LHCN-M2 (cell line): ENCODE data around the gene PDHA1. TPM values are rescaled to one million over a fixed set of nuclear protein-coding genes. Genes with fewer than 3 reads are reported as not detected.

Experiments used
- DNase-seq: peaks from one replicate; pipeline ENCODE4 v3.0.0-alpha.2; 2012; ENCODE audit warnings: low read depth
- total RNA-seq: library from RNA; depleted of rRNA; stranded (reverse); fragments of >200 nt; gene quantifications from 2 replicates; pipeline ENCODE4 v1.2.3, GENCODE V29; 2014; rRNA removed

PDHA1 gene
- total RNA-seq, 1 experiment from 2014 or later: 64.2 TPM

DNA sequence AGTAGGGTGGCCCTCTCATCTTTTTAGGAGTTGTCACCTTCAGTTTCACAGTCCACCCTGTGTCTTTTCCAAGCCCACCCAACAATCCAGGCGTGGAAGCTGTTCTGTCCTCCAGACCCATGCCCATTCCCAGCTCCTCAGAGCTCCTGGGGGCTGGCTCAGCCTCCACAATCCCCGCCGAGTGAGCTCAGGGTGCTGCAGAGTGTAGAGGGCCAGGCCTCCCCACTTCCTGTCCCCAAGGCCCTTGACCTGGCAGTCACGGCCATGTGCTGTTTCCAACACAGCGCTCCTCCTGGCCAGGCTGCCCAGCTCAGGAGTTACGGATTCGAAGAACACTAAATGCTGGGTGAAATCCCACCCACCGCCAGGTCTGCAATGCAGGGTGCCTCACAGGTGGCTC lies 31.8 kb downstream of the PDHA1 start:
- DNase-seq: no peak

DNA sequence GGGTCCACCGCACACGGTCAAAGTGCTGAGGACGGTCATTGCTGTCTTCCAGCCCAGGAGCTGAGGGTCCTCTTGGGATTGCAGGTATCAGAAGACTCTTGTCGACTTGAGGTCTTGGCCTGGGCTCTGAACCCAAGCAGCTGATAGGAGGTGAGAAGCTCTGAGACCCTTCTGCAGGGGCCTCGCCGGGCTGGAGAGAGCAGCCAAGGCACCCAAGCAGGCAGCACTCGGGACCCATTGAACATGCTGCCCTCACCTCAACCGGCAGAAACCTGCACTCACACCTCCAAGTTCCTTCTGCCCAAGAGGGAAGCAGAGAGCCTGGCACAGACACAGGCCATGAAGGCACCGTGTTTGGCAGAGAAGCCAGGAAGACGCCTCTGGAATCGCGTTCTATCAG lies 34.1 kb downstream of the PDHA1 start:
- DNase-seq: no peak

DNA sequence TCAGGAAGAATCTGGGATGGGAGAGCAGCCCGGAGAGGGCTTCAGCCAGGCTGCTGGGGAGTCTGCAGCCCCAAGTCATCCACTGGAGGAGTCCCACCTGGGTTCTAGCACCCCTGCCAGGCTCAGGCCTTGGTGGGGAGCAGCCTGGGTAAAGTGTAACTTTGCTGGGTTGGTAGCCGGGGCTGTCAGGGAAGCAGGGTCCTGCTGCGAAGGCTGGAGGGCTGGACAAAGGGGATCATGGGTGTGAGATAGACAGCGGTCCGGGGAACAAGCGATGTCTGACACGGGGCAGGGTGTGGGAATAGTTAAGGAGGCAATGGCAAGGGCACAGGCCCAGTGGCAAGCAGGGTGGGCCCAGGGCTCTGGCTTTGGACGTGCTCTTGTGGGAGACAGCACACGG lies 37.6 kb downstream of the PDHA1 start:
- no peak for DNase-seq

DNA sequence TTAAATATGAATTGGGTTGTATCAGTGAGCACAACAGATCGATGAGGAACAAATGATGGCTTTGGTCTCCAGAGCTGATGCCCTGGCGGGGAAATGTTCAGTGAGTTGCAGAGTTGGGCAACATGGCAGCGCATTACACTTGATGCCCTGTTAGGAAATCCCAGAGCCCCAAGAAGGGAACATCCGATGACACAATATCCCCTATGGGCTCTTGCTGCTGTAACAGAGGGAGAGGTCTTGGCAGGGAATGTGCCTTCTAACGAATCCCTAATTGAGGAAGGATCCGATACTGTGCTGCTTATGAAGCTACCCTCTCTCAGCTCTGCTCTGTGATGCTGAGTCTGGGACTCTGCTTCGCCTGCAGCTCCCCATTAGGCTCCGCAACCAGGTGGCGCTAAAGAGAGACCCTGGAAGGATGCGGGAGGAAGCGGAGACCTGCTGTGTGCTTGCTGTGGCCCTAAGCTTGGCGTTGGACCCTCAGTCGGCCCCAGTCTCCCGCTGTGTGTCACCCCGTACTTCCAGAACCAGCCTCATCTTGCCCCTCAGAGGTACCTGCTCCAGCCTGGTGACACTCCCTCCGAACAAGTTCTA lies 38.9 kb downstream of the PDHA1 start:
- peak; percentile 8 for DNase-seq

DNA sequence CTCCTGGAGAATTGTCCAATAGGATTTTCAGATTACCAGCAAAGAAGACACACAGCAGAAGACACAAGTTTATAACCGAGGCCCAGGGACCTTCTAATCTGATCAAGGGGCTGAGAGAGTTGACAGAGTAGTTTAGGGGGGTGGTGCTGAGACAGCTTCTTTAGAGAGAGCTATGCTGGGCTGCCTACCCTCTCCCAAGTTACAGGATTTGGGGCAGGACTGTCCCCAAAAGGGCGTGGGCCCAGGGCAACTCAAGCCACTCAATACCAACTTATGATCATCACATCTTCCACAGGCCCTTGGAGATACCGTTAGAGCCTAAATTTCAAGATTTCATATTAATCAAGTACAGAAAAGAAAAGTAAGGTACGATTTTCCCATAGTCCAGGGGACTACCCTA lies 43.0 kb downstream of the PDHA1 start:
- DNase-seq: no peak

DNA sequence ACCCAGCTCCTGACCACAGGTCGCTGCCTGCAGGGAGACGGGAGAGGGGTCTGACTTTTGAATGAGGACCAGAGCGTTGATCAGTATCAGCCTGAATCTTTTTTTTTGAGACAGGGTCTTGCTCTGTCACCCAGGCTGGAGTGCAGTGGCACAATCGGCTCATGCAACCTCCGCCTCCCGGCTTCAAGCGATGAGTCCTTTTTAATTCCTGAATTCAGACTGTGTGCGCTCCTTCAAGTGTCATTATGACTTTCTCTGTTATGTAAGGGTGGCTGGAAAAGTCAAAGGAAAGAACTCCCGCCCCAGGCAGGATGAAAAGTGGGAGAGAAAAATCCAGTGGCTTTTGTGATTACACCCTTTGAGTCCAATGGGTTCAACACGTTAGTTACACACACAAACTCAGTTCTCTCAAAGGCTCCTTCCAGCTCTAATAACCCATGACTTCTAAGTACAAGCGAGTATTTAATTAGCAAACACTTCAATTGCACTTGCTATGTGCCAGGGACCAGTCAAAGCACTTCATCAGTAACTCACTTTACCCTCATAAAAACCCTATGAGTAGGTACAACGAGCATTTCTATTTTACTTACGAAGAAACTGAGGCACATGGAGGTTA lies 44.4 kb downstream of the PDHA1 start:
- DNase-seq: no peak

DNA sequence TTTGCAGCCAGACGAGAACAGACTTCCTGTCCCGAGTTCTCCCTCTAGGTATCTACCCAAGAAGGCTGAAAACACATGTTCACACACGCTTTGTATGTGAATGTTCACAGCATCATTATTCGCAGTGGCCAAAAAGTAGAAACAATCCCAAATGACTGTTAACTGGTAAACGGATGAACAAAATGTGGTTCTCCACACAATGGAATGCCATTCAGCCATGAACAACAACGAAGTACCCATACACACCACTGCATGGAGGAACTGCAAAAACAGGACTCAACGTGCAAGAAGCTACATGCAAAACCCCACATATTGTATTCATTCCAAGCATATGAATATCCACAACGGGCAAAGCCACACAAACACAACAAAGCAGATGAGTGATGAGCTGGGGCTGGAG lies 45.0 kb downstream of the PDHA1 start:
- no peak for DNase-seq

DNA sequence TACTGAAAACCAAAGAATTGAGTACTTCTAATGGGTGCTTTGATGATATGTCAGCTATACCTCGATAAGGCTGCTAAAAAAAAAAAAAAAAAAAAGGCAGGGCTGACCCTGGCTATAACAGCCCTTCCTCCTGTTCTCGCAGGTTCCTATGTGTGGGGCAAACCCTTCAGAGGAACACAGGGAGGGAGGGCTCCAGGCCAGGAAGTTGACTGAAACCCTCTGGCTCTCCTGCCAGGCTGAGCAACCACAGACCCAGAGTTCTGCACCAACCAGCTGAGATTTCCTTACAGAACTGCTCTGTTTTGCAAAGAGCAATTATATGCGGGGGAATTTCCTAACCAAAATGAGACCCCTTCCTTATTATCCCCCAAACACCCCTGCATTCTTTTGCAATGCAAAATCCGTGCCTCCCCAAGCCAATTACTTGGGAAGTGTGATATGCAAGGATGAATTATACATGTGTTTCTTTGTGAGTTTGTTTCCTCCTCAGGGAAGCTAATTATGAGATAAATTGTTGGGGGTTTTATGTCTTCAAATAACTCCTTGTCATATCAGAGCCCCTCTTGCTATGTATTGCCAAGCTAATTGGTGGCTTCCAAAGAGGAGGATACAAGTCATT lies 45.6 kb downstream of the PDHA1 start:
- no peak for DNase-seq

DNA sequence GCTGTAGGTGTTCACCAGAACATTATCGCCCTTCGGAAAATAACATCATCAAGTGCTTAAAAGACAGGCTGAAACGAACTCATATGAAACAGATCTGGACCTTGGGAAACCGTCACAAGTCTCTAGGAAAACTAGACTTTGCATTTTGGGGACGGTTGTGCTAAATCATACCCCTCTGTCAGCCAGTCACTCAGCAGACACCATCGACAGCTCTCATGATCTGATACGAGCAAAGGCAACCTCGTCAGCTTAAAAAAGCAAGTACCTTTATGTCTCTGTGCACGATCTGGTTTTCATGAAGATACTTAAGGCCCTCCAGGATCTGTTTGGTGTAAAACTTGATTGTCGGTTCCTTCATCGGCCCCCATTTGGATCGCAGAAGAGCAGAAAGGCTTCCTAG lies 48.4 kb downstream of the PDHA1 start:
- no peak for DNase-seq

DNA sequence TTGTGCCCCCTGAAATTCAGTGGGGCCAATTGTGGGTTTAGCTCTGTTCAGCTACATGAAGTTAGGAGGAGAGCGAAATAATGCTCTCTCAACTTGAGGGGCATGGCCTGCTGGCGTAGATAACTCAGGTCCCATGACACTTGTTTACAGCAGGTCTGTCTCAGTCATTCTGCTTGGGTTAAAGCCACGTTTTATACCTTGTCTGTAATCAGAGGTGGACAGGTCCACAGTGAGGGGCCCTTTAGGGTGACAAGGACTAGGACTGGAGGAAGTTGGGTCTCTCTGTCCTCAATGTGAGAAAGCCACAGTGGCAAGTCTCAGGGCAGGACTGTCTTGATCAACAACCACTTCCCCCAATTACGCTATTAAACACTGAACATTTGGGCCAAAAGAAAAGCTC lies 49.0 kb downstream of the PDHA1 start:
- no peak for DNase-seq

DNA sequence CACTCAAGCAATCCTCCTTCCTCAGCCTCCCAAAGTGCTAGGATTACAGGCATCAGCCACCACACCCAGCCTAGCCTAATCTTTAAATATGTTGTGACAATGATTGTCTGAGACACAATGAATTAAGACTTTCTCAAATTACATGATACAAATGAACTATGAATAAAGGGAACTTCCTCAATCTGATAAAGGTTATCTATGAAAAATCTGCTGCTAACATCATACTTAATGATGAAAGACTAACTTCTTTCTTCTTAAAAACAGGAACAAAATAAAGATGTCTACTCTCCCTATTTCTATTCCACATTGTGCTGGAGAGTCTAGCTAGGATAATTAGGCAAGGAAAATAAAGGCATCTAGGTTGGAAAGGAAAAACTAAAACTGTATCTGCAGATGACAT lies 60.0 kb downstream of the PDHA1 start:
- DNase-seq: no peak

DNA sequence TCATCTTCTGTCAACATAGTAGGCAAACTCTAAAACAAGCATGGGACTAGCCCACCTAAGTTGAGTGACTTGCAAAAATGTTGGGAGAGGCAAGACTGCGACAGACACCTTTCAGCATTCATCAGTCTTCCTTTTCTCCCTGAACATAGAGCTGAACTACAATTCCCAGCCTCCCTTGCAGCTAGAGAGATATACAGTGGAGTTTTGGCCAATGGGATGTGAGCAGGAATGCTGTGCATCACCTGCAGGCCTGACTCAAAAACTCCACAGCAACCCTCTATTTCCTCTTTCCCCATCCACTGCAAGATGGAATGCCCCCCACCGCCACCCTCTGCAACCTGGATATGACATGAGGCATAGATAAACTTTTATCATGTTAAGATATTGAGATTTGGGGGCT lies 66.5 kb downstream of the PDHA1 start:
- no peak for DNase-seq

Other genes starting within 250 kb of the PDHA1 start
- 0.11 and 0.13 TPM in 2 replicates for gene ADGRG2, start 221.5 kb upstream of the PDHA1 start, total RNA-seq
- gene MAP3K15, start 171.6 kb downstream of the PDHA1 start, total RNA-seq: not detected in 2 replicates